Keratinocyte (primary cell): Measurements from ENCODE around the gene LINC01488. TPM values are rescaled to one million over a fixed set of nuclear protein-coding genes. Genes with fewer than 3 reads are reported as not detected.

Experiments
- DNase-seq: peaks from one replicate; pipeline ENCODE4 v3.0.0-alpha.2; 2011; ENCODE audit warnings: low read depth, missing footprints, low spot score
- FAIRE-seq: peaks from 2 replicates; lab custom pipeline; 2011; peaks lifted over from hg19 to GRCh38; lab: Jason Lieb, UNC
- H2AFZ ChIP-seq: 2 replicates; pipeline ENCODE4 v1.6.0; 2012; ENCODE audit warnings: low read length, control low read depth, inconsistent platforms; ENCODE audit not compliant: control insufficient read depth
- H3K27ac ChIP-seq: 2 replicates; pipeline ENCODE4 v1.5.1; 2011; ENCODE audit warnings: low read length; ENCODE audit not compliant: control insufficient read depth, insufficient read depth
- H3K27me3 ChIP-seq: 3 replicates; pipeline ENCODE4 v1.6.0; 2011; ENCODE audit warnings: low read length; ENCODE audit not compliant: control insufficient read depth, insufficient read depth; ENCODE audit errors: extremely low read depth
- H3K36me3 ChIP-seq, 2 experiments: 2 replicates in 1 of 2; 3 replicates in 1 of 2; pipeline ENCODE4 v1.5.1; 2011; ENCODE audit warnings: low read length in 2 of 2, mild to moderate bottlenecking in 1 of 2; ENCODE audit not compliant: control insufficient read depth in 2 of 2, insufficient read depth in 2 of 2; ENCODE audit errors: extremely low read depth in 1 of 2
- H3K4me1 ChIP-seq: 3 replicates; pipeline ENCODE4 v1.5.1; 2011; ENCODE audit warnings: low read length; ENCODE audit not compliant: control insufficient read depth, insufficient read depth; ENCODE audit errors: extremely low read depth
- H3K4me2 ChIP-seq: 3 replicates; pipeline ENCODE4 v1.6.0; 2011; ENCODE audit warnings: low read depth, low read length; ENCODE audit not compliant: control insufficient read depth, insufficient read depth; ENCODE audit errors: extremely low read depth
- H3K4me3 ChIP-seq, 3 experiments: fragments of 200-600 bp in 1 of 3; sonication (generic) in 1 of 3; 2 replicates in 2 of 3; 3 replicates in 1 of 3; pipeline ENCODE4 v1.5.1; 2011 to 2016; ENCODE audit warnings: low read length in 3 of 3, mild to moderate bottlenecking in 3 of 3, control low read depth in 2 of 3, inconsistent platforms in 1 of 3, low read depth in 1 of 3, mixed read lengths in 1 of 3, mixed run types in 1 of 3, moderate library complexity in 1 of 3; ENCODE audit not compliant: control insufficient read depth in 2 of 3, insufficient read depth in 2 of 3; ENCODE audit errors: extremely low read depth in 1 of 3
- H3K79me2 ChIP-seq: 2 replicates; pipeline ENCODE4 v1.6.0; 2012; ENCODE audit warnings: low read length; ENCODE audit not compliant: control insufficient read depth, insufficient read depth
- H3K9ac ChIP-seq: 3 replicates; pipeline ENCODE4 v1.6.0; 2011; ENCODE audit warnings: low read length; ENCODE audit not compliant: control insufficient read depth, insufficient read depth; ENCODE audit errors: extremely low read depth
- H3K9me1 ChIP-seq: 3 replicates; pipeline ENCODE4 v1.6.0; 2011; ENCODE audit warnings: low read length; ENCODE audit not compliant: control insufficient read depth, insufficient read depth; ENCODE audit errors: extremely low read depth
- H3K9me3 ChIP-seq: 2 replicates; pipeline ENCODE4 v1.5.1; 2012; ENCODE audit warnings: low read depth, low read length; ENCODE audit not compliant: control insufficient read depth
- H4K20me1 ChIP-seq: 3 replicates; pipeline ENCODE4 v1.6.0; 2011; ENCODE audit warnings: low read length; ENCODE audit not compliant: control insufficient read depth, insufficient read depth; ENCODE audit errors: extremely low read depth
- CTCF ChIP-seq, 3 experiments: IDR thresholded peaks in 1 of 3; conservative IDR thresholded peaks in 1 of 3; optimal IDR thresholded peaks in 1 of 3; 2 replicates in 2 of 3; 3 replicates in 1 of 3; pipeline versions ENCODE3 to v1.5.1; 2011; ENCODE audit warnings: low read length in 3 of 3, mild to moderate bottlenecking in 3 of 3, moderate library complexity in 2 of 3, control low read depth in 1 of 3, inconsistent platforms in 1 of 3; ENCODE audit not compliant: insufficient read depth in 2 of 3; ENCODE audit errors: extremely low read depth in 1 of 3
- dilution Hi-C: fragments of 300-500 bp; cut with MboI; formaldehyde crosslinking; loops from one replicate; pipeline ENCODE4 v1.7.0; 2020; ENCODE audit warnings: low sequenced_read_pairs; ENCODE audit not compliant: extremely low pct_ligation_motif_present
- polyA plus RNA-seq, 5 experiments: library from polyadenylated mRNA; depleted of rRNA in 3 of 5; stranded (reverse) in 3 of 5; stranded (forward) in 1 of 5; unstranded in 1 of 5; fragments of >200 nt; gene quantifications; 1 replicate in 1 of 5; 2 replicates in 3 of 5; 3 replicates in 1 of 5; pipeline versions ENCODE4 v1.2.1 to v1.2.3, GENCODE V29; 2011 to 2012; ENCODE audit warnings: missing spikeins in 2 of 5, low read depth in 1 of 5, low replicate concordance in 1 of 5

LINC01488 gene
- polyA plus RNA-seq, 1 donor (not counting 4 experiments of a cell fraction or from before 2014, with no cell fraction given): not detected

- H3K4me3 ChIP-seq: no peak overlapping the region
- no peak overlapping the region for H2AFZ ChIP-seq
- peaks cover 11% of the 10 kb centered on the region for H3K27me3 ChIP-seq
- H3K9me1 ChIP-seq: no peaks in the 10 kb centered on the region
- no peak for DNase-seq
- H3K9me3 ChIP-seq: no peaks in the 10 kb centered on the region
- no peak for FAIRE-seq
- no peaks in the 10 kb centered on the region for H3K36me3 ChIP-seq
- no peak overlapping the region for H3K4me2 ChIP-seq
- H3K27ac ChIP-seq: no peak overlapping the region
- TF ChIP-seq CTCF (optimal IDR thresholded peaks at IDR 0.05 in 1 of 3, IDR thresholded peaks at IDR 0.05 in 1 of 3, conservative IDR thresholded peaks at IDR 0.05 in 1 of 3; ENCODE audit: extremely low read depth in 1 of 3, insufficient read depth in 2 of 3, low read length in 3 of 3): no peak
- no peaks in the 10 kb centered on the region for H3K4me1 ChIP-seq
- H3K9ac ChIP-seq: no peak overlapping the region
- dilution Hi-C loops: no loop called here
- H3K79me2 ChIP-seq: no peaks in the 10 kb centered on the region
- H4K20me1 ChIP-seq: no peaks in the 10 kb centered on the region
These were observed 61.1 kb downstream of the LINC01488 start for GRCh38 chr11:69542314-69543168.

Other genes with a start within 250 kb of the LINC01488 start
- 1.4 to 2.7 TPM (median 1.5 TPM) in 3 replicates for gene MYEOV, start 187.5 kb upstream of the LINC01488 start, polyA plus RNA-seq
- 124 to 216 TPM (median 193 TPM) in 3 replicates for gene CCND1, start 159.5 kb downstream of the LINC01488 start, polyA plus RNA-seq
- gene LTO1, start 193.7 kb downstream of the LINC01488 start, polyA plus RNA-seq: 19.8 to 24.3 TPM (median 22.9 TPM) in 3 replicates
- gene FGF19, start 222.4 kb downstream of the LINC01488 start, polyA plus RNA-seq: 0.08 to 0.12 TPM in 2 of 3 replicates, not detected in the other